AG04450 (cell line): ENCODE results near the gene HIVEP3. TPM values are rescaled to one million over a fixed set of nuclear protein-coding genes. Genes with fewer than 3 reads are reported as not detected.

Experiments used
- CTCF ChIA-PET: fragments of 300-600, 350-600 bp; formaldehyde crosslinking; extraction: SDS; loops from one replicate; lab custom pipeline; 2022; ENCODE audit warnings: antibody characterized with exemption, inconsistent platforms; lab: Charles Lee
- POLR2A ChIA-PET: fragments of 350-600 bp; formaldehyde crosslinking; extraction: SDS; loops from one replicate; lab custom pipeline; 2021; ENCODE audit warnings: antibody characterized with exemption, inconsistent platforms; lab: Yijun Ruan, JAX
- DNase-seq: peaks from one replicate; pipeline ENCODE4 v3.0.0-alpha.2; 2011; ENCODE audit warnings: low read depth, low spot score
- H3K27ac ChIP-seq: one replicate; pipeline ENCODE4 v1.5.1; 2012; ENCODE audit warnings: low read depth, low read length, control low read depth
- H3K27me3 ChIP-seq: one replicate; pipeline ENCODE4 v1.6.0; 2012; ENCODE audit warnings: low read length; ENCODE audit not compliant: control insufficient read depth, insufficient read depth
- H3K4me3 ChIP-seq: 2 replicates; pipeline ENCODE4 v1.5.1; 2011; ENCODE audit warnings: mild to moderate bottlenecking, low read depth, low read length, control low read depth
- H3K9me3 ChIP-seq: 2 replicates; pipeline ENCODE4 v1.5.1; 2012; ENCODE audit warnings: low read length; ENCODE audit not compliant: control insufficient read depth, insufficient read depth
- polyA plus RNA-seq: library from polyadenylated mRNA; depleted of rRNA; stranded (reverse); fragments of >200 nt; gene quantifications from 2 replicates; pipeline ENCODE4 v1.2.3, GENCODE V29; 2011
- TF ChIP-seq, protein P1 (sequence below): IDR thresholded peaks from 2 replicates; pipeline ENCODE4 v1.5.1; 2011; ENCODE audit warnings: low read depth, low read length, control low read depth, inconsistent platforms

The HIVEP3 gene
- polyA plus RNA-seq, 1 experiment: 4.8 TPM

DNA sequence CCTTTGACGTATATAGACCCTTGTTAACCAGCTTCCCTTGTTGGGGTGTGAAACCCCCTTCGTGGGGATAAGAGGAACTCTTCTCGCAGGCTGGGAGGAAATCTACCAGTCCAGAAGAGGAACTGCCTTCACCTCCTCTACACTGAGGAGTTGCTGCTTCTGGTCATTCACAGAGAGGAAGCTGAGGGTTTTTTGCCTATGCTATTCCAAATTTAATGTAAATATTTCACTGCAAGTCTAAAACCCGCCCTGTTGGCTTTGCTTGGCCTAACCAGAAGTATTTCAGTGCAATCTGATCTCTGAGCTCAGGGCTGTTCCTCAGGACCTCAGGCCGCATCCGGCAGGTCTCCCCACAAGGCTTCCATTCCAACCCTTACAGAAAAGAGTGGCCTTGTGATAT lies 150.1 kb downstream of the HIVEP3 start:
- no peak for DNase-seq
- no peaks in the 10 kb centered on the region for H3K27me3 ChIP-seq
- no peak overlapping the region for H3K27ac ChIP-seq
- POLR2A ChIA-PET: no interaction called here
- CTCF ChIA-PET: interaction anchor here (1.8 kb wide), 1 partner anchor 195 kb away, joined by 7 read pairs; no protein-coding TSS in a partner anchor
- H3K9me3 ChIP-seq: no peaks in the 10 kb centered on the region
- TF ChIP-seq, protein P1, sequence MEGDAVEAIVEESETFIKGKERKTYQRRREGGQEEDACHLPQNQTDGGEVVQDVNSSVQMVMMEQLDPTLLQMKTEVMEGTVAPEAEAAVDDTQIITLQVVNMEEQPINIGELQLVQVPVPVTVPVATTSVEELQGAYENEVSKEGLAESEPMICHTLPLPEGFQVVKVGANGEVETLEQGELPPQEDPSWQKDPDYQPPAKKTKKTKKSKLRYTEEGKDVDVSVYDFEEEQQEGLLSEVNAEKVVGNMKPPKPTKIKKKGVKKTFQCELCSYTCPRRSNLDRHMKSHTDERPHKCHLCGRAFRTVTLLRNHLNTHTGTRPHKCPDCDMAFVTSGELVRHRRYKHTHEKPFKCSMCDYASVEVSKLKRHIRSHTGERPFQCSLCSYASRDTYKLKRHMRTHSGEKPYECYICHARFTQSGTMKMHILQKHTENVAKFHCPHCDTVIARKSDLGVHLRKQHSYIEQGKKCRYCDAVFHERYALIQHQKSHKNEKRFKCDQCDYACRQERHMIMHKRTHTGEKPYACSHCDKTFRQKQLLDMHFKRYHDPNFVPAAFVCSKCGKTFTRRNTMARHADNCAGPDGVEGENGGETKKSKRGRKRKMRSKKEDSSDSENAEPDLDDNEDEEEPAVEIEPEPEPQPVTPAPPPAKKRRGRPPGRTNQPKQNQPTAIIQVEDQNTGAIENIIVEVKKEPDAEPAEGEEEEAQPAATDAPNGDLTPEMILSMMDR: no peak
- no peak overlapping the region for H3K4me3 ChIP-seq

DNA sequence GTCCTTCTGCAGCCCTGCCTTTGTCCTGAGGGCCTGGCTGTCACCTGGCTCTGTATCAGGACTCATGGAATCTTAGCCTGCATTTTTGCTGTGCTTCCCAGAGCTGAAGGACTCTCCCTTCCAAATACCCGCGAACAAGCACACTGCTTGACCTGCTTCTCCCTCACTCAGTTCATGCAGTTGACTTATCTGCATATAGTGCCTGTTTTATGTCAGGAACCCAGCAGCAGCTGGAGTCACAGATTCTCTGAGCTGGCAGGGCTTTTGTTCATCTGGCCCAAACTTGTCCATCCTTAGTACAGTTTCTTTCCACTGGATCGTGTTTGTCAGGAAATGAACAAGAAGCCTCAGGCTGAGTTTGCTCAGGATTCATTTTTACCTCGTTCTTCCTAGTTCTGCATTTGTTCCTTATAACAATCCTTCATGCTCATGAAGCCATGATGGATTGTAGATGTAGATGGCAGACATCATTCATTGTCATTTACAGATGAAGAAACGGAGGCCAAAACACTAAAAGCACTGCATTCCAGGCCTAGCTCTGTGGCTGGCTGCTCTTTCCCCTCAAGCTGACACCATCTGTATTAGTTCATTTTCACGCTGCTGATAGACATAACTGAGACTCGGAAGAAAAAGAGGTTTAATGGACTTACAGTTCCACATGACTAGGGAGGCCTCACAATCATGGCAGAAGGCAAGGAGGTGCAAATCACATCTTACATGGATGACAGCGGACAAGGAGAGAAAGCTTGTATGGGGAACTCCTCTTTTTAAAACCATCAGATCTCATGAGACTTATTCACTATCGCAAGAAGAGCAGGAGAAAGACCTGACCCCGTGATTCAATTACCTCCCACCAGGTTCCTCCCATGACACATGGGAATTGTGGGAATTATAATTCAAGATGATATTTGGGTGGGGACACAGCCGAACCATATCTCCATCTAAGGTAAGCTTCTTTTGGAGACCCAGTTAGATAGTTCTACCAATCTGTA lies 150.9 kb downstream of the HIVEP3 start:
- DNase-seq: no peak
- Histone ChIP-seq H3K4me3 (no peak overlapping the region), H3K27me3 (no peaks in the 10 kb centered on the region), H3K27ac (no peak overlapping the region), H3K9me3 (no peaks in the 10 kb centered on the region; the same call in 1 of the 2 replicates)
- POLR2A ChIA-PET: no interaction called here
- CTCF ChIA-PET: interaction anchor here (1.8 kb wide), 1 partner anchor 194 kb away, joined by 7 read pairs; no protein-coding TSS in a partner anchor
- TF ChIP-seq, protein P1: no peak

DNA sequence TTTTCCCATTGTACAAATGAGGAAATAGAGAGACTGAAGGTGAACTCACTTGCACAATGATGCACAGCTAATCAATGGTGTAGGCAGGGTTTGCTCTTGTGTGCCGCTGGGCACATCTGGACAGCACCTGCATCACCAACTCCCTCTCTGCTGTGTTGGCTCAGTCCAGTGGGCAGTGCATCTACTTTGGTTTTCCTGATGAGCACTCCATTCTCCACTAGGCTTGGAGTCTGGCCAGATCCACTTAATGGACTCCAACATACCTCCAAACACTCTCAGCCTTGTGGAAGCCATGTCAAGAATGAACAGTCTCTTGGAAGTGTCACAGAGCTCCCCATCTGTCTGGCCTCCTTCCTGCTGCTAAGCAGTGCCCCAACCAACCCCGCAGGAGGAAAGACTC lies 152.2 kb downstream of the HIVEP3 start:
- no peak for DNase-seq

DNA sequence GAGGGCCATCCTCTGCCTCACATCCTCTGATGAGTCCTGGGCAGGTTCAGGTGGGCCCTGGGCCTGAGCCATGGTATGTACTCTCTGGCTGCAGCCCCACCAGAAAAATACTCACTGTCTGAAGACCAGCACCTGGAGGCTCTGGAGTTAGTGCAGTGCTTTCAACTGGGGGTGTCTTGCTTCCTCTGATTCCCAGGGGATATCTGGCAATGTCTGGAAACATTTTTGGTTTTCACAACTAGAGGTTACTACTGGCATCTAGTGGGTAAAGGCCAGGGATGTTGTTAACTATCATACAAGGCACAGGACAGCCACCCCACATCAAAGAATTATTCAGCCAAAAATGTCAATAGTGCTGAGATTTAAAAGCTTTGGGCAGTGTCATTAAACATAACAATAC lies 152.7 kb downstream of the HIVEP3 start:
- no peak overlapping the region for H3K27ac ChIP-seq
- H3K27me3 ChIP-seq: no peaks in the 10 kb centered on the region
- ChIA-PET POLR2A (no interaction called here), CTCF (no interaction called here)
- DNase-seq: no peak
- TF ChIP-seq, protein P1: no peak
- H3K4me3 ChIP-seq: no peak overlapping the region
- peaks cover 8% of the 10 kb centered on the region for H3K9me3 ChIP-seq

More for the DNA sequence above, 152.2 kb downstream of the HIVEP3 start:
- ChIA-PET CTCF (no interaction called here), POLR2A (no interaction called here)
- no peaks in the 10 kb centered on the region for H3K27me3 ChIP-seq
- no peak overlapping the region for H3K4me3 ChIP-seq
- TF ChIP-seq, protein P1: no peak
- H3K27ac ChIP-seq: no peak overlapping the region
- H3K9me3 ChIP-seq: peaks cover 8% of the 10 kb centered on the region

DNA sequence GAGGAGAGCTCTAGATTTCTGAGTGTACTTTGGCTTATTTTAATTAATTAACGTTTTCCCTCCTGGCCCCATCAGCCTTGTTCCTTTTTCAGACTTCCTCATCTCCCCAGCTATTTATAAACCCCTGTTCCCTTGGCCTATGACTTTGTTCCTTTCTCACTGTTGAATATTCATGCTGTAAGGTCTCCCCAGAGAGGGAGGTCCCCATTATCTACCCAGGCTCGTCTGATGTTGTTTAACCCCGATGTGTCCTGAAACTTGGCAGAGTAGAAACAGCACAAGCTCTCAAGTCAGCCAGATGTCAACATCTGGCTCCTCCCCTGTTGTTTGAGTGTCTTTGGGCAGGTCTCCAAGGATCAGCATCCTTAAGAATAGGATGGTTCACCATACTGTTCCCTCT lies 153.6 kb downstream of the HIVEP3 start:
- no peak overlapping the region for H3K27ac ChIP-seq
- POLR2A ChIA-PET: no interaction called here
- H3K9me3 ChIP-seq: peaks cover 8% of the 10 kb centered on the region
- no peak overlapping the region for H3K4me3 ChIP-seq
- CTCF ChIA-PET: no interaction called here
- no peak for DNase-seq
- TF ChIP-seq, protein P1: no peak
- H3K27me3 ChIP-seq: no peaks in the 10 kb centered on the region
